Activated T-cell treated with anti-CD3 and anti-CD28 coated beads, Interleukin-2, amount 50 U/mL, for 72 hours (primary cell): ENCODE results near the gene SMIM1. TPM values are rescaled to one million over a fixed set of nuclear protein-coding genes. Genes with fewer than 3 reads are reported as not detected.
A peak's percentile ranks its signal among the peaks of the same experiment; 100 is the strongest.

Experiments used
- ATAC-seq, 2 donors: fragments of 150-1000 bp; cut with Tn5 transposase; replicated peaks in 1 of 2; 2 replicates each; pipeline ENCODE4 v1.10.0; 2021; ENCODE audit warnings: moderate library complexity in 2 of 2, mild to moderate bottlenecking in 1 of 2
- DNase-seq, 2 donors: peaks; one replicate each; pipeline ENCODE4 v3.0.0; 2021 to 2022; ENCODE audit warnings: mixed read lengths in 1 of 2
- H3K27ac Mint-ChIP-seq: one replicate; pipeline ENCODE4 v1.8.0; 2022; ENCODE audit warnings: mild to moderate bottlenecking, moderate library complexity, mixed read lengths
- H3K27me3 Mint-ChIP-seq: one replicate; pipeline ENCODE4 v1.8.0; 2022; ENCODE audit warnings: low read depth, mixed read lengths
- H3K36me3 Mint-ChIP-seq, 2 donors: one replicate each; pipeline ENCODE4 v1.8.0; 2022; ENCODE audit warnings: mixed read lengths in 2 of 2, mild to moderate bottlenecking in 1 of 2; ENCODE audit not compliant: insufficient read depth in 2 of 2
- H3K4me1 Mint-ChIP-seq: one replicate; pipeline ENCODE4 v1.8.0; 2022; ENCODE audit warnings: low read depth, mixed read lengths
- H3K4me3 Mint-ChIP-seq, 2 donors: one replicate each; pipeline ENCODE4 v1.8.0; 2022; ENCODE audit warnings: mild to moderate bottlenecking in 2 of 2, mixed read lengths in 2 of 2, moderate library complexity in 2 of 2
- H3K9me3 Mint-ChIP-seq, 2 donors: one replicate each; pipeline ENCODE4 v1.8.0; 2022; ENCODE audit warnings: mixed read lengths in 2 of 2
- total RNA-seq, 2 donors: library from RNA; stranded (reverse); gene quantifications; one replicate each; pipeline ENCODE4 v1.2.3, GENCODE V29; 2022

Gene SMIM1
- total RNA-seq, 2 donors from 2014 or later, result 2.5 to 3.4 TPM

DNA sequence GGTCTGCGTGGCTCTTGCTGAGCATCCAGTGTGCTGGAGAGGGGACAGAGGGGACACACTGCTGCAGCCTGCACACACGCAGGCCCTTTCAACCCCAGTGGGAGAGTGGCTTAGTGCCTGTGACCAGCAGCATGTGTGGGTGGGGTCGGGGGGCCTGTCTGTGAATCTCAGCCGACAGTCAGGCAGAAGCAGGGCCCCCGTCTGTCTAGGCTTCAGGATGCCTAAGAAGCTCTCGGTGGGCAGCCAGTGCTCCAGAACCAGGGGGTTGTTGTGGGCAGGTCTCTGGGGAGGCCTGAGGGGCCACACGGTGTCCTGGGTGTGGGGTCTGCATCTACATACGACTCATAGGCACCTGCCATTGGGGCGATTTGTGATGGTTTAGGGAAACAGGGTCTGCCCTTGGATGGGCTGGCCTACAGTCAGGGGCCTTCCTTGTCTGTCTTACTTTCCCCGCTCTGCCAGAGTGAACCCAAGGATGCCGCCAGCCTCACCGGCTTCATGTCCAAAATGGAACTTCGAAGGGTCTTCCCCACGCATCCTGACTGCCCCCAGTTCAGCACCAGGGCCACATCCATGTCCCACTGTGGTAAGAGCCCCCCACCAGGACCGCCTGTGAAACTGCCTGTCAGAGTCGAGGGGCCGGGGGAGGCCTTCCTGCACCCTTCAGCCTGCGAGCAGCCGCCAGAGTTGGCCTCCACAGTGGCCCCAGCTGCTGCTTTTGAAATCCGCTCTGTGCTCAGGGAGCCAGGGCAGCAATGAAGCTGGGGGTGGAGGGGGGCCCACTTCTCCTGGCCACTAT lies 18.7 kb upstream of the SMIM1 start:
- no peaks in the 10 kb centered on the region for H3K27me3 Mint-ChIP-seq
- no peaks in the 10 kb centered on the region for H3K4me1 Mint-ChIP-seq
- H3K27ac Mint-ChIP-seq, result no peak overlapping the region
- DNase-seq, result no peak
- ATAC-seq, result no peak
- no peaks in the 10 kb centered on the region for H3K9me3 Mint-ChIP-seq
- no peak overlapping the region for H3K4me3 Mint-ChIP-seq
- no peaks in the 10 kb centered on the region for H3K36me3 Mint-ChIP-seq

DNA sequence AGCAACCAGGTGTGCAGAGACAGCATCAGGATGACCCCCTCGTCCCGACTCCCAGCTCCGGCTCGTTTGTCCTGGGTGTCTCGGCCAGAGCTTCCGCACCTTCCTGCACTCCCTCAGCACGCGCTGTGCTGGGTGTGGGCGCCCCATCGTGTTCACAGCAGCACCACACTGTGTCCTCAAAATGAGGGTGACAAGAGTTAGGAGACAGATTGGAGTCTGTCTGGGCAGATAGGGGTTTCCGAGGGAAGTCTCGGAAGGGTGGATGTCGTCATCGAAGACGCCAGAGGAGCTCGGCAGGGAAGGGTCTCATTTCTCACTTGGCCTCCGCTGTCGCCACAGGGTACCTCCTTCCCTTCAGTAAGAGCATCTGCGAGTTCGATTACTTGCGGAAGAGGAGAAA lies 16.2 kb upstream of the SMIM1 start:
- no peak for ATAC-seq
- Mint-ChIP-seq H3K27me3 (peaks cover 10% of the 10 kb centered on the region), H3K9me3 (no peaks in the 10 kb centered on the region), H3K4me1 (no peaks in the 10 kb centered on the region), H3K36me3 (no peaks in the 10 kb centered on the region), H3K4me3 (no peak overlapping the region), H3K27ac (no peak overlapping the region)
- no peak for DNase-seq

DNA sequence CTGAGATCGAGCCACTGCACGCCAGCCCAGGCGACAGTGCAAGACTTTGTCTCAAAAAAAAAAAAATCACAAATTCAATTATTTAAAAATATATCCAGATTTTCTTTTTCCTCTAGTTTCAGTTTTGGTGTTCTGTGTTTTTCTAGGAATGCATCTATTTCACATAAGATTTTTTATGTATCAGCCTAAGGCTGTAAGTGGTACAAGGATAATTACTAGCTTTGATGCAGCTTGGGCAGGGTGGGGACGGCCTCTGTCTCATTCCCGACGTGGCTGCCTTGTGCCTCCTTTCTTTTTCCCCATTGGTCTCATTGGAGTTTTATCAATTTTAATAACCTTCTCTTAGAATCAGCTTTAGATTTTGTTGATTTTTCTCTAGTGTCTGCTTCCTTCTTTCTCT lies 13.4 kb upstream of the SMIM1 start:
- H3K27me3 Mint-ChIP-seq, result peaks cover 10% of the 10 kb centered on the region
- H3K4me3 Mint-ChIP-seq, result no peak overlapping the region
- no peak for DNase-seq
- no peaks in the 10 kb centered on the region for H3K4me1 Mint-ChIP-seq
- H3K9me3 Mint-ChIP-seq, result no peaks in the 10 kb centered on the region
- ATAC-seq, result no peak
- no peak overlapping the region for H3K27ac Mint-ChIP-seq
- H3K36me3 Mint-ChIP-seq, result no peaks in the 10 kb centered on the region

DNA sequence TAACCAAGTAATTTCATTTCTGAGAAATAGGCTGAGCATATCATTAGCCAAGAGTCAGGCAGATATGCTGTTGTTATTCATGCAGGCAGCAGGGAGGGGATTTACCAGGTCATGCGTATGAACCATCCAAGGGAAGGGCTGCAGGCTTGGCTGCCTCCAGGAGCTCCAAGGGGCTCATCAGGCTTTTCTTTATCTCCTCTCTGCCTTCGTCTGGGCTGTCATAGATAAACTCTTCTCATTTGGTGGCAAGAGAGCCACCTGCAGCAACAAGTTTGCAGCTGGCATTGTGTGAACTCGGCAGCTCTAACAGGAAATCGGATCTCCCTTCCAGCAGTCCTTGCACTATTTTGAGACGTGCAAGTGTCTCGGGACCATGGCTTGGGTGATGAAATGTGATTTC lies 12.8 kb upstream of the SMIM1 start:
- Mint-ChIP-seq H3K27me3 (peaks cover 10% of the 10 kb centered on the region), H3K4me1 (no peaks in the 10 kb centered on the region), H3K27ac (no peak overlapping the region), H3K36me3 (no peaks in the 10 kb centered on the region), H3K9me3 (no peaks in the 10 kb centered on the region), H3K4me3 (no peak overlapping the region)
- no peak for DNase-seq
- no peak for ATAC-seq

DNA sequence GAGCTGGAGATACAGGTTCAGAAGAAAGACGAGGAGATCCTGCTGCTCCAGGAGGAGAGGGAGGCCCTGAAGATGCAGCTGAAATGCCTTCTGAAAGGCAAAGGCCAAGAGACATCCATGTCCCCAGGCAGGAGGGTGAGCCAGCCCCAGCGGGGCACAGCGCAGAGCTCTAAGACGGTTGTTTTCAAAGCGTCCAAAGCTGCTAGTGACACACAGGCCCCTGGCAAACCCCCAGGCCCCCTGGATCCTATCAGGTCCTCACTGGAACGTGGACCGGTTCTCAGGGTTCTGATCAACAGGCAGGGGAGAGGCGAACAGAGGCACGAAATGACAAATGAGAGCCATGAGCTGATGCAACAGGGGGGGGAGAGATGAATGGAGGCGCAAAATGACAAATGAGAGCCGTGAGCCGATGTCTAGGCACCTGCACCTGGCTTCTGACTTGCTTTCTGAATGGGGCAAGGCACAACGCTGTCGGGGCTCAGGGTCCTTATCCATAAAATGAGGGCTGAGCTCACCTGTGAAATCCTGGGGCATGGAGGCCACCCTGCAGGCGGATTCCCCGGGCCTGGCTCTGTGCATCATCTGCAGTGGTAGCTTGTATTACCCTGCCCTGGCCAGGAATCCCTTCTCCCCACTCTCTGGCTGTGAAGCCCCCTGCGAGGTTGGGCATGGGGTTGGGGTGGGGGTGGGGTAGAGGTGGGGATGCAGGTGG lies 11.1 kb upstream of the SMIM1 start:
- Mint-ChIP-seq H3K4me1 (no peaks in the 10 kb centered on the region), H3K27ac (no peak overlapping the region), H3K4me3 (no peak overlapping the region), H3K9me3 (no peaks in the 10 kb centered on the region), H3K36me3 (no peaks in the 10 kb centered on the region), H3K27me3 (peaks cover 15% of the 10 kb centered on the region)
- DNase-seq (no peak), ATAC-seq (no peak)

DNA sequence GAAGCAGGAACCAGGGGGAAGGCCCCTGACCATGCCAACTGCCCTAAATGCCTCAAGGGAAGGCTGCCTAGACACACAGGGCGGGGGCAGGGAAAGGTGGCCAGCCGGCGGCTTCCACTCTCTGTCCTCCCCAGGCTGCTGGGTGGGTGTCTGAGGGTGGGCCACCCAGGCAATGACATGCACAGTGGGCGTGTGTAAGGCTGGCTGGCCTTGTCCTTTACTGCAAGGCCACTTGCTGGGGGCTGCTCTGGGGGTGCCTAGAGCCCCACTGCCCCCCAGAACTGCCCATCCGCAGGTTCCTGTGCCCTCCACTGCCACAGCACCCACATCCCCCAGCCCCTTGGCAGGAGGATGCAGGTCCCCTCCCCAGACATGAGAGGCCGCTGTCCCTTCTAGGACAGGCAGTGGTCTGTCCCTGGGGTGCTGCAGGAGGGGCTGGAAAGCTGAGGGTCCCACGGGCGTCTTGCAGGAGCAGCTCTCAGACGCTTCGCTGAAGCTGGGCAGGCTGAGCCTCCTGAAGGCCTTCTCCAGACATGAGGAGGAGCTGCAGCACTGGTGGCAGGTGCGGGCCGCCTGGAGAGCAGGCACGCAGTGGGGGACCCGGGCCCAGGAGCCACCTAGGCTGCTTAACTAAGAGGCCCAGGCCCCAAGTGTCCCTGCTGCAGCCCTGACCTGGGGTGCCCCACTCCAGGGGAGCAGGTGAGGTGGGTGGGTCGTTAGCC lies 10.2 kb upstream of the SMIM1 start:
- H3K27me3 Mint-ChIP-seq, result peaks cover 16% of the 10 kb centered on the region
- no peak for DNase-seq
- ATAC-seq, result no peak
- H3K4me3 Mint-ChIP-seq, result no peak overlapping the region
- no peaks in the 10 kb centered on the region for H3K4me1 Mint-ChIP-seq
- no peaks in the 10 kb centered on the region for H3K36me3 Mint-ChIP-seq
- no peaks in the 10 kb centered on the region for H3K9me3 Mint-ChIP-seq
- no peak overlapping the region for H3K27ac Mint-ChIP-seq

DNA sequence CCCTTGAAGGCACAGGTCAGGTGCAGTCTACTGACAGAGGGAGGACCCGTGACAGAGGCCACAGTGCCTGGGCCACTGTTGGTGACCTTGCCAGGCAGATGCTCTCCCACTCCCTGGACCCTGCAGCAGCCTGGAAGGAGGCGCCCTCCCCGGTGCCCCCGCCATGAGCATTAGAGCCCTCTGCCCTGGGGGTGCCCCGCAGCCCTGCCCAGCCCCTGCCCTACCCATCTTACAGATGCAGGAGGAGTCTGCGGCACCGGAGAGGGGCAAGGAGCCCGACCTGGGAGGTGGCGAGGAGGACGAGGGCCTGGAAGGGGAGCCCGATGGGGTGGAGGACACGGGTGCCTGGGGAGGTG lies 9.7 kb upstream of the SMIM1 start:
- H3K27me3 Mint-ChIP-seq, result peaks cover 16% of the 10 kb centered on the region
- no peaks in the 10 kb centered on the region for H3K36me3 Mint-ChIP-seq
- H3K4me3 Mint-ChIP-seq, result no peak overlapping the region
- H3K27ac Mint-ChIP-seq, result no peak overlapping the region
- H3K4me1 Mint-ChIP-seq, result no peaks in the 10 kb centered on the region
- no peaks in the 10 kb centered on the region for H3K9me3 Mint-ChIP-seq
- ATAC-seq (no peak), DNase-seq (no peak)

DNA sequence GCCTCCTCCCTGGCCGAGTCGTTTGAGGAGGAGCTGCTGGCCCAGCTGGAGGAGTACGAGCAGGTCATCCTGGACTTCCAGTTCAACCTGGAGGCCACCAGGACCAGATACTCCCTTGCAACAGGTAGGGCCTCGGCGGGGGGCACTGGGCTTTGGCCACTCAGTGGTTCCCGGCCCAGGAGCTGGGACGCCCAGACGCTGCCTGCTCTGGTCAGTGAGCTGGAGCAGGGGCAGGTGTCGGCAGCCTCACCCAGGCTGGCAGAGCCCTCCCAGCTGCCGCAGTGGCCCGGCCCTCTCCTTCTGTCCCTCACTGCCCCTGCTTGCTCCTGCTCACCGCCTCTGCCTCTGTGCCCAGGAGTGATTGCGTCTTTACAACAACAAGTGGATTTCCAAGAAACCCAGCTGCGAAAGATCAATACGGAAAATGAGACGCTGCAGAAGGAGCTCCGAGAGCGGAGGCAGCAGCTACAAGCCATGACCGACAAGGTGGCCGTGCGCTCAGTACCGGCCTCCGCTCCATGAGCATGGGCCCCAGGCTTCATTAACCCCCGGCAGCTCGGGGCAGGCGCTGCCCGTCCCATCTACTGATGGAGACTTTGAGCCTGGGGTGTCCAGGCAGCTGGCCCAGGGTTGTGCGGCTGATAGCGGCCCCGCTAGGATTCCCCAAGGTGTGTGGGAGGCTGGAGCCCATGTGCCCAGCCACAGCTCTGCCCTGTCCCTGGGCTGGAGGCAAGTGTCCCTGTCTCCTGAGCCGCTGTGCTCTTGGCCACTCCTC lies 9.0 kb upstream of the SMIM1 start:
- no peaks in the 10 kb centered on the region for H3K4me1 Mint-ChIP-seq
- no peak overlapping the region for H3K27ac Mint-ChIP-seq
- no peaks in the 10 kb centered on the region for H3K9me3 Mint-ChIP-seq
- no peaks in the 10 kb centered on the region for H3K36me3 Mint-ChIP-seq
- DNase-seq (no peak), ATAC-seq (no peak)
- no peak overlapping the region for H3K4me3 Mint-ChIP-seq
- H3K27me3 Mint-ChIP-seq, result peaks cover 16% of the 10 kb centered on the region

DNA sequence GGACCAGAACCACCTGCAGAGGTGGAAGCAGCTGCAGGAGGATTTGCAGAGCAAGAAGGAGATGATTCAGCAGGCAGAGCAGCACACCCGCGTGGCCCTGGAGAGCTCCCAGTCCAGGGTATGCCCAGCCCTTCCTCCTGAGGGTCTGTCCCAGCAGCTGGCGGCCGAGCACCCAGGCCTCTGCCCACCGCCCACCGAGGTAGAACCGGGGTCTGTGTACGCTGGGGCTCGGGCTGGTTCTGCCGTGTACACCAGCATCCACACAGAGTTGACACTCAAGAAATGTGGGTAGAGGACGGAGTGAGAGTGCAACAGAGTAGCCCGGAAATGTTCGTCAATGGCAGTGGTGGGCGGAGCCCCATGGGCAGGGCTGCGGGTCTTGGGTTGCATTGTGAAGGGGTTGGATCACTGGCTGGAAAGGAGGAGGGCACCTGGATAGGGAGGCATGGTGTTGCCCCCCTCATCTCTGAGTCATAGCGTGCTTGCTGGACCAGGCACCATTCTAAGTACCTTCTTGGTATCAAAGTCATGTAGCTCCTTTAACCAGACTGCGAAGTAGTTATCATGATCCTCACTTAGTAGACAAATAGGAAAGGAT lies 5.1 kb upstream of the SMIM1 start:
- Mint-ChIP-seq H3K27me3 (peaks cover 7% of the 10 kb centered on the region), H3K9me3 (no peaks in the 10 kb centered on the region), H3K36me3 (no peaks in the 10 kb centered on the region), H3K4me1 (peaks cover 10% of the 10 kb centered on the region), H3K4me3 (no peak overlapping the region), H3K27ac (no peak overlapping the region)
- no peak for DNase-seq
- ATAC-seq, result no peak

DNA sequence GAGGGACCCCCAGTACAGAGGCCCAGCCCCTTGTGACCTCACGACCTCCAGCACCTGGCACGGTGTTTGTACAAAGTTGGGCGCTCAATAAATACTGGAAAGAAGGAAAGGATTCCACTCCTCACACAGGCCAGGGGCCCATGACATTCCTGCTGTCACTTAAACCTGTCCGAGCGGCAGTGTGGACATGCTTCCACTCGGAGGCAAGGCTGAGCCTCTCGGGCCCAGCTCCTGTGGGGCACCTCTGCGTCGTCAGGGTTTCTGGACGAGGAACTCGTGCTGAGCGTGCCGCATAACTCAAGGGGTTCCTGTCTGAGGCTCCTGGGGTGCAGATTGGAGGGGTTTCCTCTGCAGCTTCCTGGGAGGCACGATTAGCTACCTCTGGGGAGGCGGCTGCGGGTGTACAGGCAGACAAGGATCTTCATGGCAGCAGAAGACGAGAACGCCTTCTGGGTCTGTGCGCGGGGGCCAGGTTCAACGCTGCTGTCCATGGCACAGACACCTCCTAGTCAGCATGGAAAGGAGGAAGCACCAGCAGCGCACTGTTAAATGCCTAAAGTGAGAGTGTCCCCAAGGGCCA lies 3.6 kb upstream of the SMIM1 start:
- Mint-ChIP-seq H3K4me1 (peaks cover 10% of the 10 kb centered on the region), H3K36me3 (no peaks in the 10 kb centered on the region), H3K27ac (no peak overlapping the region), H3K27me3 (peaks cover 7% of the 10 kb centered on the region), H3K4me3 (no peak overlapping the region), H3K9me3 (no peaks in the 10 kb centered on the region)
- ATAC-seq (no peak), DNase-seq (no peak)

DNA sequence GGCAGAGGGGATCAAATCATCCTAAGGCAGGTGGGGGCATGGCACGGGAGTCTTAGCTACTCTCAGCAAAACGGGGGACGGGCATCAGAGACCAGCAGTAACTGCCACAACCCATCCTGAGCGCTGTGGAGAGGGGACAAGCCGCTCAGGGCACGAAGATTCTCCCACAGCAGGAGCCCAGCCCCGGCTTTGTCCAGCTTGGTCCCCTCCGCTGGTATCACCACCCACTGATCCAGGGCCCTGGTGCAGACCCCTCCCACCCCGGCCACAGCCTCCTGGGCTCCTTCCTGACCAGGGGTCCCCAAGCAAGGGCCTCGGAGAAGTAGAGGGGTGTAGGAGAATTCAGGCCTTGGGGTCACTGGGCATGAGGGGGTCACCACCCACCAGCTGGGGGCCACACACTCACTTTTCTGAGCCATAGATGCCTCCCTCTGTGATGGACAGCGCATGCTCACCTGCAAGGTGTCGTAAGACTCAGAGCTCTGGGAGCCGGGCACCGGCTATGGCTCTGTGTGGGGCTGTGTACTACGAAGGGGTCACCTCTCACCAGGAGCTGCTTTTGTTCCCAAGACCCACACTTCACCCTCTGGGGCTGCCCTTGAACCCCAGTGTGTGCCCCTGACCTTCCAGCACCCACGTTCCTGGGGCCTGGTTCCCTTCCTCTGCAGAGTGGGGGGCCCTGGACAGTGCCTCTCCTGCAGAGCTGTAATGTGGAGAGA lies 2.3 kb upstream of the SMIM1 start:
- DNase-seq (no peak), ATAC-seq (no peak)
- H3K9me3 Mint-ChIP-seq, result no peaks in the 10 kb centered on the region
- H3K4me3 Mint-ChIP-seq, result peak overlapping the region in 1 of 2 donors; percentile 82
- no peaks in the 10 kb centered on the region for H3K36me3 Mint-ChIP-seq
- no peak overlapping the region for H3K27ac Mint-ChIP-seq
- H3K27me3 Mint-ChIP-seq, result peaks cover 7% of the 10 kb centered on the region
- H3K4me1 Mint-ChIP-seq, result peaks cover 10% of the 10 kb centered on the region
